HG03175 (cell line): ENCODE data around the gene PLEKHO2.

Experiments
- ATAC-seq: cut with Tn5 transposase; IDR thresholded peaks from one replicate; pipeline ENCODE4 v1.9.1; 2021; ENCODE audit warnings: mild to moderate bottlenecking, moderate library complexity; ENCODE audit not compliant: unreplicated experiment

PLEKHO2 gene

GRCh38 chr15:64911311-64912186, 69.8 kb downstream of the PLEKHO2 start, which contains the start of gene ANKDD1A:
Gene ANKDD1A (plus strand): TSS chr15:64911902. CDS start chr15:64911931, 29 bp downstream.
- no peak for ATAC-seq

- ATAC-seq, result no peak
These were observed 70.9 kb downstream of the PLEKHO2 start for GRCh38 chr15:64912379-64913325.

- ATAC-seq, result no peak
These were observed 74.0 kb downstream of the PLEKHO2 start for GRCh38 chr15:64915518-64916227.

GRCh38 chr15:64916365-64916764, 74.7 kb downstream of the PLEKHO2 start:
- no peak for ATAC-seq

GRCh38 chr15:64917211-64917610, 75.5 kb downstream of the PLEKHO2 start:
- no peak for ATAC-seq
